WERI-Rb-1 (cell line): Measurements from ENCODE around the gene AP1M1.

Experiments
- DNase-seq: peaks from one replicate; pipeline ENCODE4 v3.0.0-alpha.2; 2020
- H3K27ac ChIP-seq: fragments of 250-450 bp; sonication (Bioruptor Pico); 2 replicates; pipeline ENCODE4 v1.5.1; 2020; ENCODE audit warnings: mild to moderate bottlenecking, moderate library complexity
- H3K27me3 ChIP-seq: fragments of 250-450 bp; sonication (Bioruptor Pico); 2 replicates; pipeline ENCODE4 v1.5.1; 2021; ENCODE audit warnings: mild to moderate bottlenecking, low read depth, moderate library complexity; ENCODE audit not compliant: insufficient read depth, severe bottlenecking
- H3K36me3 ChIP-seq: fragments of 250-450 bp; sonication (Bioruptor Pico); 2 replicates; pipeline ENCODE4 v1.5.1; 2020; ENCODE audit warnings: mild to moderate bottlenecking, moderate library complexity
- H3K4me3 ChIP-seq: 2 replicates; pipeline ENCODE4 v1.5.1; 2011; ENCODE audit warnings: low read depth, mild to moderate bottlenecking, control low read depth, low read length
- H3K9me3 ChIP-seq: fragments of 250-450 bp; sonication (Bioruptor Pico); 2 replicates; pipeline ENCODE4 v1.5.1; 2021; ENCODE audit warnings: mild to moderate bottlenecking, moderate library complexity; ENCODE audit not compliant: severe bottlenecking
- CTCF ChIP-seq: IDR thresholded peaks from 2 replicates; pipeline ENCODE4 v1.5.1; 2011; ENCODE audit warnings: low read depth, mild to moderate bottlenecking, control low read depth, inconsistent platforms, low read length

The AP1M1 gene

GRCh38 chr19:16233836-16234551, 36.3 kb downstream of the AP1M1 start:
- Histone ChIP-seq H3K9me3 (no peaks in the 10 kb centered on the region), H3K4me3 (no peak overlapping the region), H3K27me3 (no peaks in the 10 kb centered on the region), H3K36me3 (peaks cover 3% of the 10 kb centered on the region; the same call in 1 of the 2 replicates), H3K27ac (no peak overlapping the region)
- no peak for TF ChIP-seq CTCF
- DNase-seq = no peak

DNA sequence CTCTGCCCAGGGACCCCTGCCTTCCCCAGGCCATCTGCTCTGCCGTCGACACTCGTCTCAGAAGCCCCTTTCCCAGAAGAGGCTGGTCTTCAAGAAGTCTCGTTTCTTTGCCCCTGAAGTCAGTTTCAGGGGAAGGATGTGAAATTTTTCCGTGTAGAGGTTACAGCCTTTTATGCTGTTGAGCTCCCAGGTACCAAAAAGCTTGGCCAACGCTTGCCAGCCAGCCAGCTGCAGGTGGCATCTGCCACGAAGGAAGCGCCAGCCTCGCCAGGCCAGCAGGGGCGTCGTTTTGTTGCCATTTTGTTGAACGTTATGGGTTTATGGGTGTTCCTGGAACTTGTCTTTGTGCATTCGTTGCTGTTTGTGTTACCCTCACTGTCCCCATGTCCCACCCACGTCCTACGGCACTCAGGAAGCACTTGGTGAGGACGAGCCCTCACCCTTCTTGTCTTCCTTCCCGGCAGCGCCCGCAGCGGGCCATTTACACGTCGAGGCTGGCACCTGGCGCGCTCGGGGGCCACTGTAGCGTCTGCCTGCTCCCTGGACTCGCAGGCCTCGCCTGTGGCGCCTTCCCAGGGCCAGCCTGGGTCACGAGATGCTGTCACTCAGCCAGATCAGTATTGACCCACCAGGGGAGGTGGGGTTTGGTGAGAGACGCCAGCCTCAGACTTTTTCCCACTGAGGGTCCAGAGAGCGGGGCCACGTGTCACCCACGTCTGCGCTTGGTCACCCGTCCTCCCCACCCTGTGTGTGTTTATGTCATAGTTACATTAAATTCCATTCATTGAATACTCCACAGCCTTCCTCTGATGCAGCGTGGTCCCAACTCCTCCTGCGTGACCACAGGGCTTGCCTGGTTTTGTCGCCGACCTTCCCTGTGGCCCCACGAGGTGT, 37.1 kb downstream of the AP1M1 start:
- peaks cover 3% of the 10 kb centered on the region; the same call in 1 of the 2 replicates for H3K36me3 ChIP-seq
- H3K9me3 ChIP-seq = no peaks in the 10 kb centered on the region
- no peak overlapping the region for H3K4me3 ChIP-seq
- no peak for TF ChIP-seq CTCF
- DNase-seq = no peak
- no peak overlapping the region for H3K27ac ChIP-seq
- no peaks in the 10 kb centered on the region for H3K27me3 ChIP-seq

DNA sequence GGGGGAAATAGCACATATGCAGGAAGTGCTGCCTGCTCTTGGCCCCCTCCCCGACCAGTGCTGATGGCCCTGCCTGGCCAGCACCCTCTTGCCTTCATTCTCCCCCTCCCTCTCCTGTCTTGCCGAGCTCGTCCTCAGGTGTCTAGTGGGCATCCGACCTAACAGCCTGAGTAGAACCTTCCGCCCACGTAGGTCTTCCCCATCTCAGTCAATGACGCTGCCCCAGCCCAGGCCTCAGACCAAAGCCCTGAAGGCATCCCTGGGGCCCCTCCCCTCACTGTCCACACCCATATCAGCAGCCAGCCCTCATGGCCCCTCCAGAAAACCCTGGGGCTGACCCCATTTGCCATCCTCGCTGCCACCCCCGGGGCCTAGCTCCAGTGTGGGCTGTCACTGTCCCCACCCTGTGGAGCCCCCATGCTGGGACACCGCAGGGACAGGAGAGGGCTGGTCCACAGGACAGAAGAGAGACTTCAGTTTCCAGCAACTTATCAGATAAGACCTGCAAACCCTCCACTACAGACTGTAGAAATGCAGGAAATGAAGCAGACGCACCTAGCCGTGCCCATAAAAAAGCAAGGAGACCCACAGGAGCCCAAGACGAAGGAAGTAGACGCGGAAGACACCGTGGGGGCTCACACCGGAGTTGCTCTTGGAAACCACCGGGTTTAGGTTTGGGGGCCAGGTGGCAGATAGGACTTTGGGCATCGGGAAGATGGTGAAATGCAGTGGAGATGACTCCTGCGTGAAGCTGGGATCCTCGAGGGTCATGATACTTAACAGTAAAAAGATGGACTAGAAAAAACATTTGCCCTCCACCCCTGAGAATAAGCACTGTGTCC, 38.3 kb downstream of the AP1M1 start:
- Histone ChIP-seq H3K36me3 (no peaks in the 10 kb centered on the region), H3K27ac (no peak overlapping the region), H3K27me3 (no peaks in the 10 kb centered on the region), H3K9me3 (no peaks in the 10 kb centered on the region), H3K4me3 (no peak overlapping the region)
- no peak for DNase-seq
- TF ChIP-seq CTCF = no peak

DNA sequence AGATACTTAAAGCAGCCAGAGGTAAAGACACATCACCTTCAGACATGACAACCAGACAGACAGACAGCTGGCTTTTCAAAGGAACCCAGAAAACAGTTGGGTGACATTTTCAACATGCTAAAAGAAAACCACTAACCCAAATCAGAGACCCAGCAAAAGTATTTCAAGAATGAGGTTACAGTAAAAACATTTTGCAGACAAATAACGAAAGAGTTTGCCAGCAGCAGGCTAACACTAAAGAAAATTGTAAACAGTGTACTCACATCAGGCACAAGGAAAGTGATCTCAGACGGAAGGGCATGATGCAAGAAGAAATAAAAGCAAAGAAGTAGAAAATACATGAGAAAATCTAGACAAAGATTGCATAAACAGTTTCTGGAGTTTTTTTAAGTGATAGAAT, 46.4 kb downstream of the AP1M1 start:
- no peak overlapping the region for H3K27ac ChIP-seq
- no peak for DNase-seq

More for the DNA sequence above, 46.4 kb downstream of the AP1M1 start:
- H3K4me3 ChIP-seq = no peak overlapping the region
- no peaks in the 10 kb centered on the region for H3K36me3 ChIP-seq
- TF ChIP-seq CTCF = no peak
- H3K27me3 ChIP-seq = no peaks in the 10 kb centered on the region
- no peaks in the 10 kb centered on the region for H3K9me3 ChIP-seq
